HepG2 (cell line): Measurements from ENCODE around the gene FANCE. TPM values are rescaled to one million over a fixed set of nuclear protein-coding genes. Genes with fewer than 3 reads are reported as not detected.

Experiments
- ATAC-seq: fragments of 200-7000 bp; cut with Tn5 transposase; 3 replicates; pipeline ENCODE4 v1.9.1; 2020; ENCODE audit warnings: mild to moderate bottlenecking, moderate library complexity
- BruUV-seq: library from RNA; stranded (reverse); fragments of 400-500 nt; replicated peaks from 2 replicates; lab custom pipeline; 2021; lab: Mats Ljungman, UMichigan
- CTCF ChIA-PET: fragments of 300-600 bp; formaldehyde crosslinking; extraction: SDS; loops from one replicate; lab custom pipeline; 2021; ENCODE audit warnings: low total read pairs, inconsistent platforms, low intra/inter-chr PET ratio; lab: Yijun Ruan, JAX
- POLR2A ChIA-PET: fragments of 350-600 bp; sonication (Branson Sonifier 250); formaldehyde crosslinking; loops from one replicate; lab custom pipeline; 2020; ENCODE audit warnings: antibody characterized with exemption, inconsistent platforms; lab: Yijun Ruan, JAX
- DNase-seq: peaks from one replicate; pipeline ENCODE4 v3.0.0-alpha.2; 2015; ENCODE audit warnings: low spot score
- FAIRE-seq: peaks from 3 replicates; lab custom pipeline; 2011; peaks lifted over from hg19 to GRCh38; lab: Jason Lieb, UNC
- H2AFZ ChIP-seq: one replicate; pipeline ENCODE4 v1.6.1; 2011; ENCODE audit warnings: low read length, inconsistent platforms
- H3K27ac ChIP-seq: fragments of 300-600 bp; 3 replicates; pipeline ENCODE4 v1.8.0; 2011; ENCODE audit warnings: mixed run types, mild to moderate bottlenecking, mixed read lengths, low read length, inconsistent platforms; ENCODE audit not compliant: insufficient read depth; ENCODE audit errors: extremely low read length
- H3K27me3 ChIP-seq, 2 experiments: fragments of 200-600 bp in 1 of 2; 2 replicates in 1 of 2; 3 replicates in 1 of 2; pipeline versions ENCODE4 v1.6.0 to v1.8.0; 2011; ENCODE audit warnings: low read length in 2 of 2, mild to moderate bottlenecking in 2 of 2, moderate library complexity in 2 of 2, inconsistent platforms in 1 of 2; ENCODE audit not compliant: insufficient read depth in 2 of 2, control insufficient read depth in 1 of 2
- H3K36me3 ChIP-seq, 2 experiments: fragments of 200-600 bp in 1 of 2; replicated peaks in 1 of 2; 2 replicates in 1 of 2; 3 replicates in 1 of 2; pipeline versions ENCODE4 v1.5.1 to v1.8.0; 2011; ENCODE audit warnings: low read length in 2 of 2, inconsistent platforms in 1 of 2; ENCODE audit not compliant: insufficient read depth in 2 of 2, control insufficient read depth in 1 of 2
- H3K4me1 ChIP-seq: 2 replicates; pipeline ENCODE4 v1.5.1; 2012; ENCODE audit warnings: low read length, inconsistent platforms; ENCODE audit not compliant: insufficient read depth
- H3K4me2 ChIP-seq: 2 replicates; pipeline ENCODE4 v1.6.0; 2011; ENCODE audit warnings: low read depth, low read length, inconsistent platforms
- H3K4me3 ChIP-seq, 3 experiments: fragments of 200-600 bp in 1 of 3; sonication (generic), shearing (Covaris generic) in 1 of 3; replicated peaks in 1 of 3; 2 replicates each; pipeline ENCODE4 v1.5.1; 2011 to 2016; ENCODE audit warnings: low read length in 3 of 3, inconsistent platforms in 2 of 3, low read depth in 2 of 3, mild to moderate bottlenecking in 2 of 3, control low read depth in 1 of 3, mixed read lengths in 1 of 3; ENCODE audit not compliant: insufficient read depth in 1 of 3
- H3K79me2 ChIP-seq: one replicate; pipeline ENCODE4 v1.6.1; 2011; ENCODE audit warnings: low read length, inconsistent platforms; ENCODE audit not compliant: insufficient read depth
- H3K9ac ChIP-seq: 2 replicates; pipeline ENCODE4 v1.6.0; 2011; ENCODE audit warnings: mild to moderate bottlenecking, low read depth, low read length, inconsistent platforms; ENCODE audit not compliant: insufficient read depth
- H3K9me3 ChIP-seq: 2 replicates; pipeline ENCODE4 v1.5.1; 2012; ENCODE audit warnings: mild to moderate bottlenecking, low read length
- H4K20me1 ChIP-seq: 2 replicates; pipeline ENCODE4 v1.6.0; 2011; ENCODE audit warnings: inconsistent platforms, mild to moderate bottlenecking, low read length, moderate library complexity; ENCODE audit not compliant: insufficient read depth
- CHCHD3 ChIP-seq: sonication (generic); formaldehyde crosslinking; IDR thresholded peaks from 2 replicates; pipeline ENCODE4 v1.8.0; 2022; ENCODE audit warnings: mild to moderate bottlenecking, missing genetic modification reagents, moderate library complexity
- DNMT1 ChIP-seq: sonication (generic); formaldehyde crosslinking; IDR thresholded peaks from 2 replicates; pipeline ENCODE4 v1.5.1; 2020; ENCODE audit warnings: mild to moderate bottlenecking, missing genetic modification reagents
- ELF1 ChIP-seq: sonication (generic); formaldehyde crosslinking; IDR thresholded peaks from 2 replicates; pipeline ENCODE4 v1.4.0; 2020; ENCODE audit warnings: missing genetic modification reagents
- HNF4G ChIP-seq, 2 experiments: sonication (generic) in 1 of 2; formaldehyde crosslinking in 1 of 2; IDR thresholded peaks; 2 replicates each; pipeline versions ENCODE4 v1.4.0 to v1.6.1; 2011 to 2020; ENCODE audit warnings: borderline replicate concordance in 2 of 2, low read depth in 2 of 2, mild to moderate bottlenecking in 2 of 2, low read length in 1 of 2, missing genetic modification reagents in 1 of 2, moderate library complexity in 1 of 2
- IRX3 ChIP-seq: sonication (generic); formaldehyde crosslinking; IDR thresholded peaks from 2 replicates; pipeline ENCODE4 v1.8.1; 2023; ENCODE audit warnings: mild to moderate bottlenecking, low read depth, missing genetic modification reagents, borderline replicate concordance
- NR2C2 ChIP-seq: sonication (generic); formaldehyde crosslinking; IDR thresholded peaks from 2 replicates; pipeline ENCODE4 v1.4.0; 2020; ENCODE audit warnings: missing genetic modification reagents, mild to moderate bottlenecking, moderate library complexity, borderline replicate concordance
- RCOR2 ChIP-seq: IDR thresholded peaks from 2 replicates; pipeline ENCODE4 v1.6.1; 2016; ENCODE audit warnings: missing biosample characterization, missing genetic modification reagents
- SAP130 ChIP-seq: IDR thresholded peaks from 2 replicates; pipeline ENCODE4 v1.6.1; 2016; ENCODE audit warnings: low read depth
- SYNCRIP ChIP-seq: fragments of 200-400 bp; formaldehyde crosslinking; IDR thresholded peaks from 2 replicates; pipeline ENCODE4 v1.6.1; 2018; ENCODE audit warnings: mild to moderate bottlenecking, low read depth, low read length; ENCODE audit not compliant: insufficient read depth
- TBL1XR1 ChIP-seq: fragments of 150-350 bp; IDR thresholded peaks from 2 replicates; pipeline ENCODE4 v1.6.1; 2014; ENCODE audit warnings: borderline replicate concordance, low read length; ENCODE audit not compliant: partially characterized antibody
- YY1 ChIP-seq: IDR thresholded peaks from 2 replicates; pipeline ENCODE4 v1.6.1; 2011; ENCODE audit warnings: low read length, low read depth, moderate library complexity, mild to moderate bottlenecking; ENCODE audit not compliant: insufficient read depth, insufficient replicate concordance
- ZNF44 ChIP-seq: sonication (generic); formaldehyde crosslinking; IDR thresholded peaks from 2 replicates; pipeline ENCODE4 v1.5.1; 2020; ENCODE audit warnings: mild to moderate bottlenecking, missing genetic modification reagents
- ZNF570 ChIP-seq: sonication (generic); formaldehyde crosslinking; IDR thresholded peaks from 2 replicates; pipeline ENCODE4 v1.4.0; 2020; ENCODE audit warnings: mild to moderate bottlenecking, missing genetic modification reagents, borderline replicate concordance
- ZNF660 ChIP-seq: sonication (generic); formaldehyde crosslinking; IDR thresholded peaks from 2 replicates; pipeline ENCODE4 v1.5.1; 2020; ENCODE audit warnings: mild to moderate bottlenecking, low read depth, missing genetic modification reagents, borderline replicate concordance
- ZSCAN29 ChIP-seq: sonication (generic); formaldehyde crosslinking; conservative IDR thresholded peaks from 2 replicates; pipeline ENCODE4 v1.4.0; 2020; ENCODE audit warnings: mild to moderate bottlenecking, missing genetic modification reagents
- WGBS: methylation state at CpG from one replicate; pipeline ENCODE4 v1.1.6; 2017; ENCODE audit warnings: low lambda C conversion rate; 5-methylcytosine and 5-hydroxymethylcytosine counted together
- in situ Hi-C: cut with HindIII; loops from 2 replicates; pipeline ENCODE4 v1.10.0; 2017; ENCODE audit warnings: low pct_unique_long_range_greater_than_20kb; ENCODE audit not compliant: extremely low pct_ligation_motif_present
- intact Hi-C: fragments of 100-400 bp; cut with micrococcal nuclease; formaldehyde crosslinking; loops from one replicate; pipeline ENCODE4 v1.10.0; 2022; ENCODE audit not compliant: unreplicated experiment
- polyA plus RNA-seq, 8 experiments: library from polyadenylated mRNA; depleted of rRNA in 3 of 8; stranded (reverse) in 7 of 8; unstranded in 1 of 8; fragments of >200 nt; fragmentation: Illumina TruSeq in 4 of 8; extraction: Trizol in 4 of 8; gene quantifications; 2 replicates each; pipeline versions ENCODE4 v1.2.1 to v1.2.3, GENCODE V29; 2011 to 2016; ENCODE audit warnings: low read depth in 4 of 8, missing spikeins in 1 of 8, mixed read lengths in 1 of 8; ENCODE audit not compliant: insufficient read depth in 1 of 8
- total RNA-seq, 5 experiments: library from RNA; depleted of rRNA; stranded (reverse); fragments of >200 nt; fragmentation: Illumina TruSeq; extraction: Trizol; gene quantifications; 2 replicates each; pipeline ENCODE4 v1.2.3, GENCODE V29; 2016; ENCODE audit warnings: low read depth in 1 of 5
- TF ChIP-seq, protein P1 (sequence below): sonication (generic); formaldehyde crosslinking; IDR thresholded peaks from 2 replicates; pipeline ENCODE4 v1.4.0; 2020; ENCODE audit warnings: missing genetic modification reagents
- TF ChIP-seq, protein P2 (sequence below): sonication (generic); formaldehyde crosslinking; IDR thresholded peaks from 2 replicates; pipeline ENCODE4 v1.9.0; 2021; ENCODE audit warnings: missing genetic modification reagents, borderline replicate concordance

Gene FANCE
- total and polyA plus RNA-seq, 2 of the 13 experiments (the other 11 are each of a cell fraction or from before 2014, with no cell fraction given): 7.1 to 11.2 TPM

- H3K4me3 ChIP-seq: no peak overlapping the region
- DNase-seq (no peak), FAIRE-seq (no peak), ATAC-seq (no peak)
- ChIA-PET POLR2A (no interaction called here), CTCF (no interaction called here)
- H3K27me3 ChIP-seq: no peaks in the 10 kb centered on the region
- H3K9me3 ChIP-seq: no peaks in the 10 kb centered on the region
- 98% methylated on average over 8 of the region's 8 CpGs for WGBS
- H3K79me2 ChIP-seq: no peaks in the 10 kb centered on the region
- no peak overlapping the region for H3K27ac ChIP-seq
- peaks cover 24% of the 10 kb centered on the region for H3K4me1 ChIP-seq
- in situ Hi-C loops: no loop called here
- intact Hi-C loops: no loop called here
- no peak overlapping the region for H3K4me2 ChIP-seq
- TF ChIP-seq, protein P1, sequence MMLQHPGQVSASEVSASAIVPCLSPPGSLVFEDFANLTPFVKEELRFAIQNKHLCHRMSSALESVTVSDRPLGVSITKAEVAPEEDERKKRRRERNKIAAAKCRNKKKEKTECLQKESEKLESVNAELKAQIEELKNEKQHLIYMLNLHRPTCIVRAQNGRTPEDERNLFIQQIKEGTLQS: no peak
- TF ChIP-seq ZNF660 (CRISPR knock-in tag): no peak
- TF ChIP-seq HNF4G (IDR thresholded peaks at IDR 0.05; ENCODE audit: borderline replicate concordance, low read depth, low read length): no peak
- TF ChIP-seq HNF4G (CRISPR knock-in tag; IDR thresholded peaks at IDR 0.05; ENCODE audit: borderline replicate concordance, low read depth): no peak
- no peak for TF ChIP-seq ELF1 (CRISPR knock-in tag)
- TF ChIP-seq CHCHD3 (CRISPR knock-in tag): no peak
- no peak for TF ChIP-seq DNMT1 (CRISPR knock-in tag)
- TF ChIP-seq, protein P2, sequence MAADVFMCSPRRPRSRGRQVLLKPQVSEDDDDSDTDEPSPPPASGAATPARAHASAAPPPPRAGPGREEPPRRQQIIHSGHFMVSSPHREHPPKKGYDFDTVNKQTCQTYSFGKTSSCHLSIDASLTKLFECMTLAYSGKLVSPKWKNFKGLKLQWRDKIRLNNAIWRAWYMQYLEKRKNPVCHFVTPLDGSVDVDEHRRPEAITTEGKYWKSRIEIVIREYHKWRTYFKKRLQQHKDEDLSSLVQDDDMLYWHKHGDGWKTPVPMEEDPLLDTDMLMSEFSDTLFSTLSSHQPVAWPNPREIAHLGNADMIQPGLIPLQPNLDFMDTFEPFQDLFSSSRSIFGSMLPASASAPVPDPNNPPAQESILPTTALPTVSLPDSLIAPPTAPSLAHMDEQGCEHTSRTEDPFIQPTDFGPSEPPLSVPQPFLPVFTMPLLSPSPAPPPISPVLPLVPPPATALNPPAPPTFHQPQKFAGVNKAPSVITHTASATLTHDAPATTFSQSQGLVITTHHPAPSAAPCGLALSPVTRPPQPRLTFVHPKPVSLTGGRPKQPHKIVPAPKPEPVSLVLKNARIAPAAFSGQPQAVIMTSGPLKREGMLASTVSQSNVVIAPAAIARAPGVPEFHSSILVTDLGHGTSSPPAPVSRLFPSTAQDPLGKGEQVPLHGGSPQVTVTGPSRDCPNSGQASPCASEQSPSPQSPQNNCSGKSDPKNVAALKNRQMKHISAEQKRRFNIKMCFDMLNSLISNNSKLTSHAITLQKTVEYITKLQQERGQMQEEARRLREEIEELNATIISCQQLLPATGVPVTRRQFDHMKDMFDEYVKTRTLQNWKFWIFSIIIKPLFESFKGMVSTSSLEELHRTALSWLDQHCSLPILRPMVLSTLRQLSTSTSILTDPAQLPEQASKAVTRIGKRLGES: no peak
- no peak for TF ChIP-seq SYNCRIP
- TF ChIP-seq IRX3: no peak
- TF ChIP-seq ZNF44 (CRISPR knock-in tag): no peak
- no peak for TF ChIP-seq ZNF570 (CRISPR knock-in tag)
- no peak for TF ChIP-seq ZSCAN29 (CRISPR knock-in tag)
- TF ChIP-seq YY1: no peak
- no peak for TF ChIP-seq RCOR2
- no peak for TF ChIP-seq TBL1XR1
- TF ChIP-seq SAP130 (CRISPR knock-in tag): no peak
- no peak for TF ChIP-seq NR2C2 (CRISPR knock-in tag)
- H4K20me1 ChIP-seq: peaks cover 3% of the 10 kb centered on the region; the same call in 1 of the 2 replicates
- peaks cover 1 to 20% of the 10 kb centered on the region in 2 experiments; a peak in 3 of 5 replicates for H3K36me3 ChIP-seq
- no peak overlapping the region for H2AFZ ChIP-seq
- BruUV-seq: no TSS peak
- no peak overlapping the region for H3K9ac ChIP-seq
Measured at GRCh38 chr6:35412102-35412501, 40.0 kb upstream of the FANCE start.
